ENCODE measurements around the gene PLEKHN1.

The PLEKHN1 gene

DNA sequence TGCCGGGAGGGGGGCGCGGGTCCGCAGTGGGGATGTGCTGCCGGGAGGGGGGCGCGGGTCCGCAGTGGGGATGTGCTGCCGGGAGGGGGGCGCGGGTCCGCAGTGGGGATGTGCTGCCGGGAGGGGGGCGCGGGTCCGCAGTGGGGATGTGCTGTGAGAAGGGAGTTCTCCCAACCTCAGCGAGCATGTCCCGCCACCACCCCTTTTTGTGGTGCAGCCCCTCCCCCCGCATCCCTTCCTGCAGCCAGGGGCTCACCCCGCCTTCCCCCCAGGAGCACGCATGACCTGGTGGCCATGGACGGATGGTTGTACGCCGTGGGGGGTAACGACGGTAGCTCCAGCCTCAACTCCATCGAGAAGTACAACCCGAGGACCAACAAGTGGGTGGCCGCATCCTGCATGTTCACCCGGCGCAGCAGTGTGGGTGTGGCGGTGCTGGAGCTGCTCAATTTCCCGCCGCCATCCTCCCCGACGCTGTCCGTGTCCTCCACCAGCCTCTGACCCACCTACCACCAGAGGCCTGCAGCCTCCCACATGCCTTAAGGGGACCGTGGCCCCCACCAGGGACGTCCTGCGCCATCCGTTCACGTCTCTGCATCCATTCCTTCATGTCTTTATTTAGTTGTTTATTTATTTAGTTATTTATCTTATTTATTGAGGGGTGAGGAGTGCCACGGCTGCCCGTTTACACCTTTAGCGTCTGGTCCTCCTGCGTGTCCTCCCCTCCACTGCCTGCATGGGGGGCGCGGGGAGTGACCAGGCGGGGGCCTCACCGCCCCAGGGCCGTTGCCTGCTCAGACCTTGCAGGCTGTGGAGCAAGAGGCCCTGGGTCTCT, 1.4 kb upstream of the PLEKHN1 start:
- H3K4me3 ChIP-seq (ENCODE audit: low read depth, low read length), result no peak overlapping the region
- TF ChIP-seq, protein P1, sequence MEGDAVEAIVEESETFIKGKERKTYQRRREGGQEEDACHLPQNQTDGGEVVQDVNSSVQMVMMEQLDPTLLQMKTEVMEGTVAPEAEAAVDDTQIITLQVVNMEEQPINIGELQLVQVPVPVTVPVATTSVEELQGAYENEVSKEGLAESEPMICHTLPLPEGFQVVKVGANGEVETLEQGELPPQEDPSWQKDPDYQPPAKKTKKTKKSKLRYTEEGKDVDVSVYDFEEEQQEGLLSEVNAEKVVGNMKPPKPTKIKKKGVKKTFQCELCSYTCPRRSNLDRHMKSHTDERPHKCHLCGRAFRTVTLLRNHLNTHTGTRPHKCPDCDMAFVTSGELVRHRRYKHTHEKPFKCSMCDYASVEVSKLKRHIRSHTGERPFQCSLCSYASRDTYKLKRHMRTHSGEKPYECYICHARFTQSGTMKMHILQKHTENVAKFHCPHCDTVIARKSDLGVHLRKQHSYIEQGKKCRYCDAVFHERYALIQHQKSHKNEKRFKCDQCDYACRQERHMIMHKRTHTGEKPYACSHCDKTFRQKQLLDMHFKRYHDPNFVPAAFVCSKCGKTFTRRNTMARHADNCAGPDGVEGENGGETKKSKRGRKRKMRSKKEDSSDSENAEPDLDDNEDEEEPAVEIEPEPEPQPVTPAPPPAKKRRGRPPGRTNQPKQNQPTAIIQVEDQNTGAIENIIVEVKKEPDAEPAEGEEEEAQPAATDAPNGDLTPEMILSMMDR (IDR thresholded peaks at IDR 0.05; ENCODE audit: low read depth, low read length, missing control alignments), result no peak
- in situ Hi-C loops (cut with HindIII; ENCODE audit: low sequenced_read_pairs), result no loop called here
- no peak for DNase-seq (ENCODE audit: low read depth)

GRCh38 chr1:965526-966134, 652 bp upstream of the PLEKHN1 start:
- TF ChIP-seq, protein P1 (IDR thresholded peaks at IDR 0.05; ENCODE audit: low read depth, low read length, missing control alignments), result no peak
- no peak for DNase-seq (ENCODE audit: low read depth)
- H3K4me3 ChIP-seq (ENCODE audit: low read depth, low read length), result no peak overlapping the region
- in situ Hi-C loops (cut with HindIII; ENCODE audit: low sequenced_read_pairs), result no loop called here

DNA sequence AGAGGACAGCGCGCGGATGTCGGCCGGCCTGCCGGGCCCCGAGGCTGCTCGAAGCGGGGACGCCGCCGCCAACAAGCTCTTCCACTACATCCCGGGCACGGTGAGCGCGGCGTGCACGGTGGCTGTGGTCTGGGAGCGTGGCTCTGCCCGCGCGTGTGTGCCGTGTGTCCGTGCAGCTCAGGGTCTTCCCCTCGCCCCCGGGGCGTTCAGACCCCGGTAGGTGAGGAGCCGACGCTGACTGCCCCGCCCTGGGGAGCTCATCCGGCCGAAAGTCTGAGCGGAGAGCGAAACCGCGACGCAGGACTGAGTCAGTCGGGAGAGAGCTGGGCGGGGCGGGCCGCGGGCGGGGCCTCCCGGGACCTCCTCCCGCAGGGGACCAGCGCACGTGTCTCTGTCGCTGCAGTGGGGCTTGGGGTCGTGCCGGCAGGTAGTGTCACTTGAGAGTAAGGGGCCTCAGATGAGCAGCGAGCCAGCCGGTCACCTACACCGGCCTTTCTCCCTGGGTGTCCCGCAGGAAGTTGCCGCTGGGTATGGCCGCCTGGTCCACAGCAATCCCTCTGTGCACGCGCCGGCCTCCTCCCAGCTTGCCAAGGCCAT, 520 bp downstream of the PLEKHN1 start:
- peak overlapping the region; percentile 48 for H3K4me3 ChIP-seq (ENCODE audit: low read depth, low read length)
- no peak for DNase-seq (ENCODE audit: low read depth)
- TF ChIP-seq, protein P1 (IDR thresholded peaks at IDR 0.05; ENCODE audit: low read depth, low read length, missing control alignments), result no peak
- in situ Hi-C loops (cut with HindIII; ENCODE audit: low sequenced_read_pairs), result no loop called here

DNA sequence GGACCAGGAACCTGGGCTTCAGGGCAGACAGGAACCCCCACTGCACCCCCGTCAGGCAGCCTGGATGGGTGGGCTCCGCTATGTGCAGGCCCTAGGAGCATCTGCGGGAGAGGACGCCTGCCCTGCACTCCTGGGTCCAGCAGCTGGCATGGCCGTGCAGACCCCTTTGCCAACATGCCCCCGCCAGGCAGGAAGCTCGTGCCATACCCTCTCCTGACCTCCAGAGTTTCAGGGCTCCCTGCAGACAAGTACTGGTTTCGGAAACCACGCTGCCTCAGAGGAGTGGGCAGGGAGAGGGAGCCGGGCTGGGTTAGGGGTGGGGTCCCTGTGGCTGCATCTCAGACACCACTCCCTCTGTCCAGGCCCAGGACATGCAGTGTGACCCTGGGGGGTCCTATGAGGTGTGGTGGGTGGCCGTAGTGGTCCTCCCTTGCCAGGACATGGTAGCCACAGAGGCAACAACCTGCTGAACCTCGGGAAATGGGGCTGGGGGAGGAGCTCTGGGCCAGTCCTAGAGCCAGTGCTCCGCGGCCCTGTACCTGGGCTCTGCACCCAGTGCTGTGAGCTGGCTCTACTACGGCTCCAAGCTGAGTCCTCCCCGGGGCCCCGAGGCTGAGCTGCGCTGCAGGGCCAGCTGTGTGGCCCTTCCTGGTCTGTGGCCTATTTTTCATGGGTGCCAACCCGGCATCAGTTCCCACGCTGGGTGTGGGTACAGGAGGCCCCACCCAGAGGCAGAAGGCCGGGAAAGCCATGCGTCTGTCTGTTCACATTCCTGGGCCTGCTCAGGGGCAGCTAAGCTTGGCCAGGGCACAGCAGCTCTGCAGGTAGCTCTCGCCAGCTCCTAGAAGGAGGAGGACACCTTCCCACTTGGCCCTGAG, 1.4 kb downstream of the PLEKHN1 start:
- in situ Hi-C loops (cut with HindIII; ENCODE audit: low sequenced_read_pairs), result no loop called here
- DNase-seq (ENCODE audit: low read depth), result no peak
- TF ChIP-seq, protein P1 (IDR thresholded peaks at IDR 0.05; ENCODE audit: low read depth, low read length, missing control alignments), result no peak
- H3K4me3 ChIP-seq (ENCODE audit: low read depth, low read length), result no peak overlapping the region

- in situ Hi-C loops (cut with HindIII; ENCODE audit: low sequenced_read_pairs), result no loop called here
- TF ChIP-seq, protein P1 (IDR thresholded peaks at IDR 0.05; ENCODE audit: low read depth, low read length, missing control alignments), result no peak
- DNase-seq (ENCODE audit: low read depth), result no peak
These were observed 3.1 kb downstream of the PLEKHN1 start for GRCh38 chr1:969260-969855.

More at GRCh38 chr1:969260-969855, 3.1 kb downstream of the PLEKHN1 start:
- no peak overlapping the region for H3K4me3 ChIP-seq (ENCODE audit: low read depth, low read length)
